ENCODE results near the gene PRAF2. TPM values are rescaled to one million over a fixed set of nuclear protein-coding genes. Genes with fewer than 3 reads are reported as not detected.

Gene PRAF2
- total RNA-seq, 4 donors from 2014 or later: 4.5 to 6.6 (median 4.7) TPM

DNA sequence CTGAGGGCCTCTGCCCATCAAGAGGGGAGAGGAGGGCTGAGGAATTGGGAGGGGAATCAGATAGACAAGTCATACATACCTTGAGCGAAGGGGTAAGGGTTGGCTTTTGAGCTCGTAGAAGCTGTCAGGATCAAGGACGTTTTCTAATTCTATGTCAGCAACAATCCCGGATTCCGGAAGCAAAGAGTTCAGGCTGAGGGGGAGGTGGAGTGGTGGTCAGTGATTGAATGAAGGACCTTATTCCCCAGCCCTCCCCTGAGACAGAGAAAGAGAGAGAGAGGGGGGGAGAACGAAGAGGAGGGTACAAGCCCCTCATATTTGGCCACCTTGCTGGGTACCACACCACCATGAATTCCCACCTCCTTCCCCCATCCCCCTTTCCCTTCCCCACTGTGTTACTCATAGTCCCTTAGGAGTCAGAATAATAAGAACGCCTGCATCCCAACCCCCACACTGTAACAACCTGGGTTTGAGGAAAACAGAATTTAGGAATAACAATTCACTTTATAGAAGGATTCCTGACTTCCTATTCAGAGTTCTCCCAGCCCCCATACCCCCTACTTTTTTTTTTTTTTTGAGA lies 33.3 kb downstream of the PRAF2 start:
- Histone ChIP-seq H3K4me1 (peaks cover 9% of the 10 kb centered on the region in 2 donors), H3K4me3 (peak overlapping the region; percentile 14 to 81 (median 60)), H3K36me3 (peaks cover 0 to 27% of the 10 kb centered on the region in 2 donors), H3K27ac (peak overlapping the region; percentile 93 to 100 (median 98)), H3K9me3 (no peaks in the 10 kb centered on the region), H3K27me3 (no peaks in the 10 kb centered on the region)
- DNase-seq (no peak), ATAC-seq (no peak)
- TF ChIP-seq, protein P1, sequence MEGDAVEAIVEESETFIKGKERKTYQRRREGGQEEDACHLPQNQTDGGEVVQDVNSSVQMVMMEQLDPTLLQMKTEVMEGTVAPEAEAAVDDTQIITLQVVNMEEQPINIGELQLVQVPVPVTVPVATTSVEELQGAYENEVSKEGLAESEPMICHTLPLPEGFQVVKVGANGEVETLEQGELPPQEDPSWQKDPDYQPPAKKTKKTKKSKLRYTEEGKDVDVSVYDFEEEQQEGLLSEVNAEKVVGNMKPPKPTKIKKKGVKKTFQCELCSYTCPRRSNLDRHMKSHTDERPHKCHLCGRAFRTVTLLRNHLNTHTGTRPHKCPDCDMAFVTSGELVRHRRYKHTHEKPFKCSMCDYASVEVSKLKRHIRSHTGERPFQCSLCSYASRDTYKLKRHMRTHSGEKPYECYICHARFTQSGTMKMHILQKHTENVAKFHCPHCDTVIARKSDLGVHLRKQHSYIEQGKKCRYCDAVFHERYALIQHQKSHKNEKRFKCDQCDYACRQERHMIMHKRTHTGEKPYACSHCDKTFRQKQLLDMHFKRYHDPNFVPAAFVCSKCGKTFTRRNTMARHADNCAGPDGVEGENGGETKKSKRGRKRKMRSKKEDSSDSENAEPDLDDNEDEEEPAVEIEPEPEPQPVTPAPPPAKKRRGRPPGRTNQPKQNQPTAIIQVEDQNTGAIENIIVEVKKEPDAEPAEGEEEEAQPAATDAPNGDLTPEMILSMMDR (IDR thresholded peaks at IDR 0.05 in 4 of 5, conservative IDR thresholded peaks at IDR 0.05 in 1 of 5): no peak
- TF ChIP-seq POLR2A (IDR thresholded peaks at IDR 0.05): no peak
- in situ Hi-C loops (cut with MboI; ENCODE audit: low sequenced_read_pairs in 4 of 4): loop anchor here in 1 of 4 donors (5.0 kb wide), 1 partner anchor 78 kb away; no protein-coding TSS in a partner anchor
- intact Hi-C loops (cut with DNase I; ENCODE audit: low total_unique reads): loop anchor here (5.0 kb wide), 2 partner anchors 148 to 238 kb away; partner anchors contain the start of gene HDAC6

DNA sequence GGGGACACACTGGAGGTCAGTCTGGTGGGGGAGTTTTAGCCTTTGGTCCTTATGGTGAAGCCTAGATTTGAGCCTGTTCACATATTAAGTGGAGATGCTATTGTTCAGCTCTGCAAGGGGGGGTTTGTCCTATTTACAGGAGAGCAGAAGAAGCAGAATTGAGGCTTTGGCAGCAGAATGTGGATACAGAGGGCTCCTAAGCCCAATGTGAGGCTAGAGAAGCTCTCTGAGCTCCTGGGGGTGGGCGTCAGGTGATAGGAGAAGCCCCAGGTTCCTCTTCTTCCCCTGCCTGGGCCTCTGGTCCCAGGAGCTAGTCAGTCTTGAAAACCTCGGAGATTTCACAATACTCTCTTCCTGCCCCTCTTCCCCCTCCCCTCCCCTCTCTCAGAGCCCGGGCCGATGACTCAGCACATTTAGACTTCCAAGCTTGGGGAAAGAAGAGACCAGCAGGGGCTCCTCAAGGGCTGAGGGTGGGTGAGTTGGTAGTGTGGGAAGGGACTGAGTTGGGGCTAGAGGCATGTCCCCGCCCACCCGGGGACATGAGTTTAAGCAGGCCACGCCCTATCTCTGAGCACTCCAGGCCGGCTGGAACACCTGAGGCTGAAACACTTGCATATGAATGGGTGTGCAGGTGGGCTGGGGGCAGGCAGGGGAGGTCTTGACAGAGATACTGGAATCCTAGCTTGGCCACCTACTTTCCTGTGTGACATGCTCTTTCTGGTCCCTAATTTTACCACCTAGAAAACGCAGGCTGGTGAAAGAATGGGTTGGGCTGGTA lies 34.0 kb downstream of the PRAF2 start:
- in situ Hi-C loops (cut with MboI; ENCODE audit: low sequenced_read_pairs in 4 of 4) (loop anchor here in 1 of 4 donors (5.0 kb wide), 1 partner anchor 77 kb away; no protein-coding TSS in a partner anchor), intact Hi-C loops (cut with DNase I; ENCODE audit: low total_unique reads) (loop anchor here (5.0 kb wide), 2 partner anchors 147 to 237 kb away; partner anchors contain the start of gene HDAC6)
- Histone ChIP-seq H3K4me3 (peak overlapping the region; percentile 14 to 81 (median 60)), H3K9me3 (no peaks in the 10 kb centered on the region), H3K27ac (peak overlapping the region; percentile 93 to 100 (median 98)), H3K27me3 (no peaks in the 10 kb centered on the region), H3K4me1 (peaks cover 9% of the 10 kb centered on the region in 2 donors), H3K36me3 (peaks cover 0 to 27% of the 10 kb centered on the region in 2 donors)
- ATAC-seq (peak; percentile 34 to 37), DNase-seq (peak; percentile 38 to 74)
- TF ChIP-seq, protein P1 (IDR thresholded peaks at IDR 0.05 in 4 of 5, conservative IDR thresholded peaks at IDR 0.05 in 1 of 5): no peak
- TF ChIP-seq POLR2A (IDR thresholded peaks at IDR 0.05): peak in 1 of 2 donors; percentile 12

- H3K36me3 ChIP-seq: peaks cover 2 to 42% of the 10 kb centered on the region in 2 donors
- H3K9me3 ChIP-seq: no peaks in the 10 kb centered on the region
- H3K27me3 ChIP-seq: no peaks in the 10 kb centered on the region
- peaks cover 9% of the 10 kb centered on the region in 2 donors for H3K4me1 ChIP-seq
- in situ Hi-C loops (cut with MboI; ENCODE audit: low sequenced_read_pairs in 4 of 4) (no loop called here), intact Hi-C loops (cut with DNase I; ENCODE audit: low total_unique reads) (no loop called here)
- TF ChIP-seq POLR2A (IDR thresholded peaks at IDR 0.05): no peak
- TF ChIP-seq, protein P1 (IDR thresholded peaks at IDR 0.05 in 4 of 5, conservative IDR thresholded peaks at IDR 0.05 in 1 of 5): no peak
- no peak overlapping the region for H3K27ac ChIP-seq
- DNase-seq (no peak), ATAC-seq (no peak)
- no peak overlapping the region for H3K4me3 ChIP-seq
Measured at GRCh38 chrX:49037883-49038475, 35.8 kb downstream of the PRAF2 start.

GRCh38 chrX:49030283-49030682 lies 43.5 kb downstream of the PRAF2 start:
- Histone ChIP-seq H3K27me3 (no peaks in the 10 kb centered on the region), H3K36me3 (peaks cover 2 to 31% of the 10 kb centered on the region in 2 donors), H3K27ac (no peak overlapping the region), H3K9me3 (no peaks in the 10 kb centered on the region), H3K4me1 (no peaks in the 10 kb centered on the region), H3K4me3 (no peak overlapping the region)
- DNase-seq (no peak), ATAC-seq (no peak)
- in situ Hi-C loops (cut with MboI; ENCODE audit: low sequenced_read_pairs in 4 of 4) (no loop called here), intact Hi-C loops (cut with DNase I; ENCODE audit: low total_unique reads) (no loop called here)
- no peak for TF ChIP-seq POLR2A (IDR thresholded peaks at IDR 0.05)
- TF ChIP-seq, protein P1 (IDR thresholded peaks at IDR 0.05 in 4 of 5, conservative IDR thresholded peaks at IDR 0.05 in 1 of 5): no peak

Measured in gastrocnemius medialis (tissue), 4 donors.